ENCODE data around the gene BCL2L13. TPM values are rescaled to one million over a fixed set of nuclear protein-coding genes. Genes with fewer than 3 reads are reported as not detected.

BCL2L13 gene
- total RNA-seq, 1 experiment from 2014 or later = 38.1 TPM

- TF ChIP-seq PRRX2 (CRISPR knock-in tag; IDR thresholded peaks at IDR 0.05) = no peak
Observed at GRCh38 chr22:17684245-17684644, 45.7 kb downstream of the BCL2L13 start (continued).

GRCh38 chr22:17692841-17693240, 54.3 kb downstream of the BCL2L13 start:
- CTCF ChIA-PET = no interaction called here
- H3K4me1 Mint-ChIP-seq = no peaks in the 10 kb centered on the region
- H3K9me3 Mint-ChIP-seq = no peaks in the 10 kb centered on the region
- POLR2A ChIA-PET = no interaction called here
- H3K4me3 Mint-ChIP-seq = no peak overlapping the region
- TF ChIP-seq ZNF423 (CRISPR knock-in tag; IDR thresholded peaks at IDR 0.05) = no peak
- no peak for TF ChIP-seq ATF2 (CRISPR knock-in tag; IDR thresholded peaks at IDR 0.05; ENCODE audit: borderline replicate concordance, low read depth)
- TF ChIP-seq NR2C2 (CRISPR knock-in tag; IDR thresholded peaks at IDR 0.05) = no peak
- DNase-seq (ENCODE audit: low spot score) (no peak), ATAC-seq (no peak)
- H3K27me3 Mint-ChIP-seq (ENCODE audit: low read depth) = no peaks in the 10 kb centered on the region
- H3K36me3 Mint-ChIP-seq = peaks cover 2% of the 10 kb centered on the region
- no peak overlapping the region for H3K27ac Mint-ChIP-seq

GRCh38 chr22:17694193-17694592, 55.6 kb downstream of the BCL2L13 start:
- ChIA-PET CTCF (no interaction called here), POLR2A (no interaction called here)

More at GRCh38 chr22:17694193-17694592, 55.6 kb downstream of the BCL2L13 start:
- TF ChIP-seq USF1 (CRISPR knock-in tag; IDR thresholded peaks at IDR 0.05) (no peak), ARID4B (CRISPR knock-in tag; IDR thresholded peaks at IDR 0.05; ENCODE audit: borderline replicate concordance) (no peak), FOXP1 (CRISPR knock-in tag; IDR thresholded peaks at IDR 0.05; ENCODE audit: borderline replicate concordance) (no peak), FOXP4 (CRISPR knock-in tag; IDR thresholded peaks at IDR 0.05) (no peak), CBFB (CRISPR knock-in tag; IDR thresholded peaks at IDR 0.05; ENCODE audit: low read depth) (no peak), ZNF671 (CRISPR knock-in tag; IDR thresholded peaks at IDR 0.05) (no peak), NFATC4 (CRISPR knock-in tag; IDR thresholded peaks at IDR 0.05) (no peak)
- DNase-seq (ENCODE audit: low spot score) = no peak
- Mint-ChIP-seq H3K27me3 (ENCODE audit: low read depth) (no peaks in the 10 kb centered on the region), H3K4me3 (no peak overlapping the region), H3K4me1 (0 out of 2 replicates have a peak, but pooled peaks cover 3% of the 10 kb centered on the region), H3K9me3 (no peaks in the 10 kb centered on the region), H3K36me3 (peaks cover under 1% of the 10 kb centered on the region), H3K27ac (no peak overlapping the region)
- ATAC-seq = no peak
